Endodermal cell (in vitro differentiated cells): ENCODE results near the gene CIB1. TPM values are rescaled to one million over a fixed set of nuclear protein-coding genes. Genes with fewer than 3 reads are reported as not detected.
A peak's percentile ranks its signal among the peaks of the same experiment; 100 is the strongest.
"Not testable (repeated sequence)": the region's sequence is repeated elsewhere in the genome, so short reads cannot be mapped to it uniquely, and the experiment has no call there.

Experiments
- DNase-seq: peaks from one replicate; pipeline ENCODE4 v3.0.0-alpha.2; 2017
- H3K27ac ChIP-seq: 2 replicates; pipeline ENCODE4 v1.5.1; 2013; ENCODE audit warnings: mild to moderate bottlenecking, low read depth, low read length, moderate library complexity
- H3K27me3 ChIP-seq: 2 replicates; pipeline ENCODE4 v1.6.1; 2013; ENCODE audit warnings: mild to moderate bottlenecking, low read length, moderate library complexity; ENCODE audit not compliant: insufficient read depth, control insufficient read depth, poor library complexity, severe bottlenecking
- H3K36me3 ChIP-seq: 2 replicates; pipeline ENCODE4 v1.7.0; 2013; ENCODE audit warnings: mild to moderate bottlenecking, low read length, moderate library complexity; ENCODE audit not compliant: control insufficient read depth, insufficient read depth
- H3K4me1 ChIP-seq: one replicate; pipeline ENCODE4 v1.7.0; 2013; ENCODE audit warnings: low read length; ENCODE audit not compliant: control insufficient read depth, insufficient read depth
- H3K4me3 ChIP-seq: 2 replicates; pipeline ENCODE4 v1.5.1; 2013; ENCODE audit warnings: mild to moderate bottlenecking, low read length, moderate library complexity
- H3K9ac ChIP-seq: 2 replicates; pipeline ENCODE4 v1.6.1; 2013; ENCODE audit warnings: mild to moderate bottlenecking, low read length, moderate library complexity; ENCODE audit not compliant: poor library complexity, severe bottlenecking; ENCODE audit errors: extremely low read depth
- H3K9me3 ChIP-seq: 2 replicates; pipeline ENCODE4 v1.6.1; 2013; ENCODE audit warnings: mild to moderate bottlenecking, low read length, moderate library complexity; ENCODE audit not compliant: control insufficient read depth
- H3K27ac Mint-ChIP-seq: 2 replicates; pipeline ENCODE4 v1.8.0; 2020; ENCODE audit warnings: mixed read lengths
- H3K27me3 Mint-ChIP-seq: 2 replicates; pipeline ENCODE4 v1.8.0; 2021; ENCODE audit warnings: mild to moderate bottlenecking, mixed read lengths; ENCODE audit not compliant: insufficient read depth
- H3K36me3 Mint-ChIP-seq: 2 replicates; pipeline ENCODE4 v1.8.0; 2020; ENCODE audit warnings: low read depth, mixed read lengths
- H3K4me1 Mint-ChIP-seq: 2 replicates; pipeline ENCODE4 v1.8.0; 2020; ENCODE audit warnings: mixed read lengths
- H3K4me3 Mint-ChIP-seq: 2 replicates; pipeline ENCODE4 v1.8.0; 2020; ENCODE audit warnings: mild to moderate bottlenecking, moderate library complexity, mixed read lengths
- H3K9me3 Mint-ChIP-seq: 2 replicates; pipeline ENCODE4 v1.8.0; 2020; ENCODE audit warnings: mild to moderate bottlenecking, mixed read lengths
- CTCF ChIP-seq: fragments of 200-600 bp; sonication (generic); conservative IDR thresholded peaks from 2 replicates; pipeline ENCODE4 v1.5.0; 2021; ENCODE audit warnings: antibody characterized with exemption, mild to moderate bottlenecking
- WGBS, 2 experiments: methylation state at CpG; one replicate each; pipeline versions ENCODE4 v1.1.5 to v1.1.7; 2013; ENCODE audit warnings: missing lambda C conversion rate in 2 of 2, mixed read lengths in 1 of 2; ENCODE audit not compliant: insufficient coverage in 1 of 2, insufficient read length in 1 of 2; 5-methylcytosine and 5-hydroxymethylcytosine counted together
- total RNA-seq, 2 donors: library from RNA; stranded (reverse); fragmentation: NEBNext Ultra II Directional in 1 of 2; extraction: Animal tissue kit (Norgen Biotek cat#: 25700) in 1 of 2; gene quantifications; 2 replicates in 1 of 2; 3 replicates in 1 of 2; pipeline ENCODE4 v1.2.1, GENCODE V29; 2021

The CIB1 gene
- total RNA-seq, 2 donors from 2014 or later = 31.3 to 34.0 TPM

DNA sequence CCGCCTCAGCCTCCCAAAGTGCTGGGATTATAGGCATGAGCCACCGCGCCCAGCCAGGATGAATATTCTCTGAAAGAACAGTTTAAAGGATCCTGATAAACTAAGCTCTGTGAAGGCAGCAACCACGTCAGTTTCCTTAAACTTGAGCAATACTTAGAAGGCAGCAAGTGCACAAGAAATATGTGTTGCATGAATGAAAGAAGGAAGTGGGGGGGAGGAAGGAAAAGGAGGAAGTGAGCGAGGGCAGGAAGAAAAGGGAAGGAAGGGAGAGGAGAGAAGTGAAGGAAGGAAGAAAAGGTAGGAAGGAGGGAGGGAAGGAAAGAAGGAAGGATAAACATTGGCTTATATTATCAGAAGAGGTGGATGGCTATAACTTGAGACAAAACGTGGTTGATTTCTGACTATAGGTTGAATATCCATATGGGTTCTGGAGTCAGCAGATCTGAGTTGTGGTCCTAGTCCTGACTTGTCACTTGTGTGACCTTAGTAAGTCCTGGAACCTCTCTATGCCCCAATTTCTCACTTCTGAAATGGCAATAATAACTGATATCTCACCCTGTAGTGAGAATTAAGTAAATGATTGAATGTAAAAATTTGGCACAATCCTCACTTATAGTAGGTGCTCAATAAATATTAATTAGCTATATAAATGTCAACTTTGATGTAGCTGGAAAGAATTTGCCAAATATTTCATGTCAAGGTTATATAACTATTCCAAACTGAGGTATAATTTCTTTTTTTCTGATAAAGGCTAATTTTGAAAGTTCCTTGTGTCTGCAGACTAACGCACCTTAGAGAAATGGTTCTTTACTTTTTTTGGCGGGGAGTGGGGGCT lies 44.6 kb downstream of the CIB1 start:
- Mint-ChIP-seq H3K4me3 (no peak overlapping the region), H3K27ac (no peak overlapping the region), H3K27me3 (no peaks in the 10 kb centered on the region), H3K36me3 (no peaks in the 10 kb centered on the region), H3K4me1 (peaks cover 4% of the 10 kb centered on the region), H3K9me3 (no peaks in the 10 kb centered on the region)
- Histone ChIP-seq H3K4me3 (no peak overlapping the region), H3K9ac (no peak overlapping the region), H3K27ac (no peak overlapping the region), H3K36me3 (no peaks in the 10 kb centered on the region), H3K27me3 (no peaks in the 10 kb centered on the region), H3K4me1 (no peaks in the 10 kb centered on the region), H3K9me3 (no peaks in the 10 kb centered on the region)
- DNase-seq = no peak
- WGBS, 2 experiments = 91% methylated on average over 7 to 8 of the region's 8 CpGs
- TF ChIP-seq CTCF = no peak

GRCh38 chr15:90188065-90188464 lies 45.7 kb downstream of the CIB1 start:
- not testable (repeated sequence) for DNase-seq, H3K4me3 ChIP-seq, H3K36me3 Mint-ChIP-seq, H3K27me3 Mint-ChIP-seq, H3K4me1 ChIP-seq, H3K36me3 ChIP-seq, H3K9me3 Mint-ChIP-seq, H3K9ac ChIP-seq, H3K27ac Mint-ChIP-seq, H3K27me3 ChIP-seq, H3K4me3 Mint-ChIP-seq, H3K4me1 Mint-ChIP-seq, H3K9me3 ChIP-seq, H3K27ac ChIP-seq
- WGBS, 2 experiments = 92 to 95% methylated on average over 7 of the region's 7 CpGs

DNA sequence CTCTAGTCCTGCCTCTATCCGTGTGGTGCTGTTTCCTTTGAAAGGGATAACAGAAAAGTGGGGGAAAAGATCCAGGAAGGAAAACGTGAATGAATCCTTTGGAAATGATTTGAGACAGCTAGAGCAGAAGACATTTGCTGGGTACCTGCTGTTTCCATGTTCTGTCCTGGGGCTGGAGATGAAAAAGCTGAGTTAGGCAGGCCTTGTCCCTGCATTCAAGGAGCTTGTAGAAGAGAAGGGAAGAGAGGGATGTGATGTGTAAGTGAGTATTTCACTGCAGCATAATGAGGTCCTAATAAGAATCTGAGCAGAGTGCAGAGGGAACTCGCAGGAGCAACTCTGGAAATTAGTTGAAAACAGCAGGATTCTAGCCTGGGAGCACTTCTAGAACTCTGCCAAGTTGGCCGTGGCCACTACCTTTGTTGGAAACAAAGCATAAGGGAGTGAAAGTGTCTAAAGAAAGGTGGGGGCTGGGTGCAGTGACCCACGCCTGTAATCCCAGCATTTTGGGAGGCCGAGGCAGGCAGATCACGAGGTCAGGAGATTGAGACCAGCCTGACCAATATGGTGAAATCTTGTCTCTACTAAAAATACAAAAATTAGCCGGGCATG lies 46.4 kb downstream of the CIB1 start:
- no peak for DNase-seq
- Histone ChIP-seq H3K36me3 (no peaks in the 10 kb centered on the region), H3K27ac (peak overlapping the region; percentile 16), H3K9ac (no peak overlapping the region), H3K9me3 (no peaks in the 10 kb centered on the region), H3K27me3 (no peaks in the 10 kb centered on the region), H3K4me1 (no peaks in the 10 kb centered on the region), H3K4me3 (no peak overlapping the region)
- Mint-ChIP-seq H3K27me3 (no peaks in the 10 kb centered on the region), H3K36me3 (no peaks in the 10 kb centered on the region), H3K4me1 (peaks cover 4% of the 10 kb centered on the region), H3K4me3 (no peak overlapping the region), H3K9me3 (no peaks in the 10 kb centered on the region), H3K27ac (no peak overlapping the region)
- 81 to 87% methylated on average over 7 of the region's 8 CpGs for WGBS, 2 experiments
- no peak for TF ChIP-seq CTCF
